NCI-H2227 (cell line): ENCODE results near the gene FTO.
"Not testable (repeated sequence)": the region's sequence is repeated elsewhere in the genome, so short reads cannot be mapped to it uniquely, and the experiment has no call there.

Experiments
- DNase-seq: peaks from one replicate; lab custom pipeline; 2025; ENCODE audit not compliant: unreplicated experiment; lab: John Stamatoyannopoulos, UW

Gene FTO

GRCh38 chr16:54171626-54172537 lies 467.9 kb downstream of the FTO start:
- peak; percentile 24 for DNase-seq

GRCh38 chr16:54173490-54173889 lies 469.5 kb downstream of the FTO start:
- DNase-seq = no peak

- no peak for DNase-seq
Observed at GRCh38 chr16:54174201-54174600, 470.2 kb downstream of the FTO start.

GRCh38 chr16:54174750-54175149 lies 470.8 kb downstream of the FTO start:
- no peak for DNase-seq

- DNase-seq = no peak
Observed at GRCh38 chr16:54175169-54175551, 471.2 kb downstream of the FTO start.

GRCh38 chr16:54175552-54176375 lies 471.8 kb downstream of the FTO start:
- DNase-seq = no peak

GRCh38 chr16:54176376-54176901 lies 472.5 kb downstream of the FTO start:
- no peak for DNase-seq

GRCh38 chr16:54177052-54177861 lies 473.3 kb downstream of the FTO start:
- DNase-seq = no peak

- DNase-seq = no peak
Observed at GRCh38 chr16:54177862-54178477, 474.0 kb downstream of the FTO start.

- DNase-seq = peak; percentile 76
Observed at GRCh38 chr16:54178478-54178976, 474.6 kb downstream of the FTO start.

- DNase-seq = no peak
Observed at GRCh38 chr16:54180421-54181359, 476.7 kb downstream of the FTO start.

- not testable (repeated sequence) for DNase-seq
Observed at GRCh38 chr16:54181683-54182329, 477.9 kb downstream of the FTO start.

- no peak for DNase-seq
Observed at GRCh38 chr16:54185045-54185444, 481.1 kb downstream of the FTO start.

- no peak for DNase-seq
Observed at GRCh38 chr16:54191163-54191562, 487.2 kb downstream of the FTO start.

GRCh38 chr16:54191592-54191991 lies 487.6 kb downstream of the FTO start:
- no peak for DNase-seq

- no peak for DNase-seq
Observed at GRCh38 chr16:54193013-54193664, 489.2 kb downstream of the FTO start.

GRCh38 chr16:54193665-54194333 lies 489.8 kb downstream of the FTO start:
- DNase-seq = no peak

- DNase-seq = no peak
Observed at GRCh38 chr16:54194334-54194743, 490.4 kb downstream of the FTO start.
